ENCODE measurements around the gene NDE1.

- TF ChIP-seq CTCF (IDR thresholded peaks at IDR 0.05) (no peak), POLR2A (IDR thresholded peaks at IDR 0.05) (no peak)
Measured at GRCh38 chr16:15647294-15648014, 2.6 kb upstream of the NDE1 start.
